ENCODE results near the gene SH2D5.

DNA sequence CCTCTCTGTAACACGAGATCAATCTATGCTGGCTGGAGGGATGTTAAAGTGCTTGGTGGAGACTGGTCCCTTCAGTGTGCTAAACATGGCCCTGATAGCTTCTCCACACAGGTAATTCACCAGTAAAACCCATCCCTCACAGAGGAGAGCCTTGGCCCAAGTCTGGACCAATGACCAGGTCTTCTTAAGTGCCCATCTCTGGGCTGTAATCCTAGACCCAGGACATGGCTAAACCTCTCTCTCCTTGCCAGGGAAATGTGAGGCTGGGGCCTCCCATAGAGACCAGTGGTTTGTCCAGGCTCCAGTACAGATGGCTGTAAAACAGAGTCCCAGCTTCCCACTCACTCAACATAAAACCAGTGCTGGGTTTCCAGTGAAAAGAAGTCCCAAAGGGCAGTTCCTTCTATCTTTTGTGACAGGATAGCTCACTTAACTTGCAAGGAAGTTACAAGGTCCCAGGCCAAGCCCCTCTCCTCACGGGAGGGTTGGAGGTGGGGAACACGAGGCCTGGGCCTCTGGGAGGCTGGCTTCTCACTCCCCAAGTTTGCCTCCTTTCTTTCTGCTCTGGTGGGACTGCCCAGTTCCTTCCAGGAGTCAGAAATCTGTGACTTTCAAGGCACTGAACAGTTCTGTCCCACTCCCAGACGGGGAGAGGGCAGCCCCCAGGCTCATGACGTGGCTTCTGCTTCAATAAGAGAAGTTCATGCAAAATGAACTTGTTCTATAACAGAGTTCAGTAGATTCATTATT, 12.5 kb downstream of the SH2D5 start:
- TF ChIP-seq POLR2A (IDR thresholded peaks at IDR 0.05), result no peak
- TF ChIP-seq, protein P1, sequence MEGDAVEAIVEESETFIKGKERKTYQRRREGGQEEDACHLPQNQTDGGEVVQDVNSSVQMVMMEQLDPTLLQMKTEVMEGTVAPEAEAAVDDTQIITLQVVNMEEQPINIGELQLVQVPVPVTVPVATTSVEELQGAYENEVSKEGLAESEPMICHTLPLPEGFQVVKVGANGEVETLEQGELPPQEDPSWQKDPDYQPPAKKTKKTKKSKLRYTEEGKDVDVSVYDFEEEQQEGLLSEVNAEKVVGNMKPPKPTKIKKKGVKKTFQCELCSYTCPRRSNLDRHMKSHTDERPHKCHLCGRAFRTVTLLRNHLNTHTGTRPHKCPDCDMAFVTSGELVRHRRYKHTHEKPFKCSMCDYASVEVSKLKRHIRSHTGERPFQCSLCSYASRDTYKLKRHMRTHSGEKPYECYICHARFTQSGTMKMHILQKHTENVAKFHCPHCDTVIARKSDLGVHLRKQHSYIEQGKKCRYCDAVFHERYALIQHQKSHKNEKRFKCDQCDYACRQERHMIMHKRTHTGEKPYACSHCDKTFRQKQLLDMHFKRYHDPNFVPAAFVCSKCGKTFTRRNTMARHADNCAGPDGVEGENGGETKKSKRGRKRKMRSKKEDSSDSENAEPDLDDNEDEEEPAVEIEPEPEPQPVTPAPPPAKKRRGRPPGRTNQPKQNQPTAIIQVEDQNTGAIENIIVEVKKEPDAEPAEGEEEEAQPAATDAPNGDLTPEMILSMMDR (IDR thresholded peaks at IDR 0.05), result no peak

Data from esophagus squamous epithelium (tissue), 4 donors.